T-helper 2 cell treated with Interferon-gamma antibody and Interleukin-4, amounts not matched to agents 100 ng/mL and 5 ng/mL, for 36 hours (primary cell): ENCODE results near the gene CD99L2. TPM values are rescaled to one million over a fixed set of nuclear protein-coding genes. Genes with fewer than 3 reads are reported as not detected.
"Not testable (repeated sequence)": the region's sequence is repeated elsewhere in the genome, so short reads cannot be mapped to it uniquely, and the experiment has no call there.

Experiments used
- intact Hi-C: fragments of 100-400 bp; cut with micrococcal nuclease; formaldehyde crosslinking; loops from one replicate; pipeline ENCODE4 v1.15.1; 2023
- total RNA-seq: library from RNA; stranded (reverse); gene quantifications from 2 replicates; pipeline ENCODE4 v1.2.3, GENCODE V29; 2022

The CD99L2 gene
- total RNA-seq, 1 donor from 2014 or later: 13.0 TPM

DNA sequence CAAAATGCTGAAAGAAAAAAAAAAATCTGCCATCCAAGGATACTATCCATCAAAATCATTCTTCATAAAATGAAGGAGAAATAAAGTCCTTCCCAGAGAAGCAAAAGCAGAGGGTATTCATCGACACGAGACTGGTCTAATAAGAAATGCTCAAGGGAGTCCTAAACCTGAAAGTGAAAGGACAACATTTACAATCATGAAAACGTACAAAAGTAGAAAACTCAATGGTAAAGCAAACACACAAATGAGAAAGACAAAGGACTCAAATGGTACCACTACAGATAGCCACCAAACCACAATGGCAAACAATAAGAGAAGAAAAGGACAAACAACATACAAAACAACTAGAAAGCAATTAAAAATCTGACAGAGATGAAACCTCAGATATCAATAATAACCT, 41.0 kb downstream of the CD99L2 start:
- intact Hi-C loops: no loop called here

- intact Hi-C loops: no loop called here
These were observed 41.7 kb downstream of the CD99L2 start for GRCh38 chrX:150856785-150857184.

GRCh38 chrX:150856101-150856500, 42.4 kb downstream of the CD99L2 start:
- intact Hi-C loops: no loop called here

DNA sequence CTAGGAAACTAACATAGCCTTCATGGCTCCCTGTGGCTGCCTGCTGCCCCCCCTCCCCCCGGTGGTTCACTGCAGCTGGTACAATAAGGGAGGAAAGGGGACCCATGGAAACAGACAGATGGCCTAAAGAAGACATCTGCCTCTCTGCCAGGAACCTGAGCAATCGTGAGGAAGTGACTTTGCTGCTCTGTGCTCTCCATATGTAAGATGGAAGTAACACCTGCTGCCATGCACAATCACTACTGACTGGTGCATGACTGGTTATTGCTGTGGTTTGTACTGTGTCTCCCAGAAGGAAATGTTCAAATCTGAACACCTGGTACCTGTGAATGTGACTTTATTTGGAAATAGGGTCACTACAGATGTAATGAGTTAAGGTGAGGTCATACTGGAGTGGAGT, 43.6 kb downstream of the CD99L2 start:
- intact Hi-C loops: no loop called here

- intact Hi-C loops: no loop called here
These were observed 48.3 kb downstream of the CD99L2 start for GRCh38 chrX:150849996-150850720.

- intact Hi-C loops: no loop called here
These were observed 49.0 kb downstream of the CD99L2 start for GRCh38 chrX:150849486-150849885.

DNA sequence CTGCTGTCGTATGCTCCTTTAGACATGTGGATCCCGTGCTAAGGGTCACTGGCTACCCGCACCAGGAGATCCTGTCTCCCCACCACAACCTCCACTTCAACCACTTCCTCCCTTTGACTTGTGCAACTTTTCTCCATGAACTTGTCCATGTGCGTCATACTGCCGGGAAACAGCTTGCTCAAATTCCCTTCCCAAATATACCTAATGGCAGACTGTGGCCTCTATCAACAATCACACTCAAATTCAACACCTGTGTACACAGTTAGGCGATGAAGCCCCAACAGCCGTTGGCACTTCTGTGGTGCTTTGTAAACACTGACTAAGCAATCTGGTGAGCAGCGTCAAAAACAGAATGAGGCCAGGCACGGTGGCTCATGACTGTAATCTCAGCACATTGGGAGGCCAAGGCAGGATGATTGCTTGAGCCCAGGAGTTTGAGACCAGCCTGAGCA, 49.5 kb downstream of the CD99L2 start:
- intact Hi-C loops: no loop called here

DNA sequence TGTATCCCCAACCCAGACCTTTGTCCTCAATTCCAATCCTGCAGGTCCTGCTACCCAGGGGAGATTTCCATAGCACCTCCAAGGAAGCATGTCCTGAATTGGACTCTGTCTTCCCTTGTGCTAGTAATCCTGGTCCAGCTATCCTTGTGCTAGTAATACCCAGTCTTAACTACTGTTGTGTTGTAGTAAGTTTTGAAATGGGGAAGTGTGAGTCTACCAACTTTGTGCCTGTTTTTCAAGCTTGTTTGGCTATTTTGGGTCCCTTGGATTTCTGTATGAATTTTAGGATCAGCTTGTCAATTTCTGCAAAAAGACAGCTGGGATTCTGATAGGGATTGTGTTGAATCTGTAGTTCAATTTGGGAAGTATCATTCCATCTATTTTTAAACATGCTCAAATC, 51.4 kb downstream of the CD99L2 start:
- intact Hi-C loops: no loop called here

- intact Hi-C loops: no loop called here
These were observed 52.3 kb downstream of the CD99L2 start for GRCh38 chrX:150846130-150846529.

- intact Hi-C loops: no loop called here
These were observed 53.4 kb downstream of the CD99L2 start for GRCh38 chrX:150845091-150845490.

DNA sequence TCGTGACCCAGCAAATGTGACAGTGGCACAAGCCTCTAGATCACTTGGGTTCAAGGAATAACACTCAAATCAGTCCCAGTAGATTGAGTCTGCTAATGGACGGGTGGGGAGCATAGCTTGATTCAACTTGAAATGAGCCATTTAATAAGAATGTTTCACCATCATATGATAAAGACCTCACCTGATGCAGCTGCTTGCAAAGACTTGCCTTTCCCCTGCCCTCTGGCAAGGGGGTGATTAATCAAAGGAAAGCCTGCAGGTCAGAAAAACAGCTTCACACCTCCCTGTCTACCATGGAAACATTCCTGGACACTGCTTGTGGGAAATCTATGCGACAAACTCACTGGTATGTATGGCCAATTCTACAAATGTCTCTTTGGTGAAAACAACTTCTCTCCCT, 54.5 kb downstream of the CD99L2 start:
- intact Hi-C loops: no loop called here

GRCh38 chrX:150842198-150842685, 56.2 kb downstream of the CD99L2 start:
- intact Hi-C loops: no loop called here

GRCh38 chrX:150841456-150842197, 56.8 kb downstream of the CD99L2 start:
- intact Hi-C loops: no loop called here

DNA sequence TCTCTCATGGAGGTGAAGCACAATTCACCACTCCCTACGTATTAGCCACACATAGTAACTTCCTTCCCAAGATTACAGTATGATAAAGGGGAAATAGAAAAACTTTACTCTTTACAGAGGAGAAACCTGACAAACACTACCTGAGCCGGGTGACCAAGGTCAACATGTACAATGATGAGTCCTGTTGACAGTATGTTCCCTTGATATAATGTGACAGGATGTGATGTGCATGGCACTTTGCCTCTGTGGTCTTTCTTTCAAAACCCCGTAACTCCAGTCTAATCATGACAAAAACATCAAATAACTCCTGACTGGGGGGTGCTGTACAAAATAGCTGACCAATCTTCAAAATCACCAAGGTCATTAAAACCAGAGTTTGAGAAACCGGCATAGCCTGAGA, 60.6 kb downstream of the CD99L2 start:
- intact Hi-C loops: loop anchor here (5.0 kb wide), 1 partner anchor 299 kb away; no protein-coding TSS in a partner anchor

- intact Hi-C loops: loop anchor here (5.0 kb wide), 1 partner anchor 303 kb away; no protein-coding TSS in a partner anchor
These were observed 63.8 kb downstream of the CD99L2 start for GRCh38 chrX:150834695-150835094.

GRCh38 chrX:150833454-150834056, 64.9 kb downstream of the CD99L2 start:
- intact Hi-C loops: no loop called here

DNA sequence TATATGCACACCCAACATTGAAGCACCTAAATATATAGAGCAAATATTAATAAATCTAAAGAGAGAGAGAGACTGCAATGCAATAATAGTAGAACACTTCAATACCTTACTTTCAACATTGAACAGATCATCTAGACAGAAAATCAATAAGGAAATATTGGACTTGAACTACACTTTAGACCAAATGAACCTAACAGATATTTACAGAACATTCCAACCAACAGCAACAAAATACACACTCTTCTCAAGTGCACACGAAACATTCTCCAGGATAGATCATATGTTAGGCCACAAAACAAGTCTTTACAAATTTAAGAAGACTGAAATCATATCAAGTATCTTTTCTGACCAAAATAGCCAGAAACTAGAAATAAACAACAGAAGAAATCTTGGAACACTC, 66.6 kb downstream of the CD99L2 start:
- intact Hi-C loops: no loop called here

DNA sequence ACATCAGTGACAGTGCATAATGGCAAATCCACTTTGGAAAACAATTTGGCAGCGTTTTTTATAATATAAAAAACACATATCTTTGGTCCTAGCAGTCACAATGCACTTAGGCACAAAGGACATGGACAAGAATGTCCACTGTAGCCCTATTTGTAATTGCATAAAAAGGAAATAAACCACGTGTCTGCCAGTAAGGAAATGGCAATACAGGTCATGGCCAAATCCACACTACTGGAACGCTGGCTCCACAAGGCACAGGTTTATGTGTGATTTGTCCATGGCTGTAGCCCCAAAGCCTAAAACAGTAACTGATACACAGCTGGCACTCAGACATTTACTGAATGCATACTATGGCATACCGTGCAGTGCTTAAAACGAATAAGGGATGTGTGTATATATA, 69.7 kb downstream of the CD99L2 start:
- intact Hi-C loops: no loop called here

DNA sequence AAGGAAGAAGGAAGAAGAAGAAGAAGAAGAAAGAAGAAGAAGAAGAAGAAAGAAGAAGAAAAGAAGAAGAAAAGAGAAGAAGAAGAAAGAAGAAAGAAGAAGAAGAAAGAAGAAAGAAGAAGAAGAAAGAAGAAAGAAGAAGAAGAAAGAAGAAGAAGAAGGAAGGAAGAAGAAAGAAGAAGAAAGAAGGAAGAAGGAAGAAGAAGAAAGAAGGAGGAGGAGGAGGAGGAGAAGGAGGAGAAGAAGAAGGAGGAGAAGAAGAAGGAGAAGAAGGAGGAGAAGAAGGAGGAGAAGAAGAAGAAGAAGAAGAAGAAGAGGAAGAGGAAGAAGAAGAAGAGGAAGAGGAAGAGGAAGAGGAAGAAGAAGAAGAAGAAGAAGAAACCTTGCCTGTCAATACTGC, 74.1 kb downstream of the CD99L2 start:
- intact Hi-C loops: not testable (repeated sequence)

DNA sequence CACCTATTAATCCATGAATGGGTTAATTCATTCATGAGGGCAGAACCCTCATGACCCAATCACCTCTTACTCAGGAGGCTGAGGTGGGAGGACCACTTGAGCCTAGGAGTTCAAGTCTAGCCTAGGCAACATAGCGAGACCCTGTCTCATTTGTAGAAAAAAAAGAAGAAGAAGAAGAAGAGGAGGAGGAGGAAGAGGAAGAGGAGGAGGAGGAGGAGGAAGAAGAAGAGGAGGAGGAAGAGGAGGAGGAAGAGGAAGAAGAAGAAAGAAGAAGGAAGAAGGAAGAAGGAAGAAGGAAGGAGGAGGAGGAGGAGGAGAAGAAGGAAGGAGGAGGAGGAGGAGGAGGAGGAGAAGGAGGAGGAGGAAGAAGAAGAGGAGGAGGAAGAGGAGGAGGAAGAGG, 74.6 kb downstream of the CD99L2 start:
- intact Hi-C loops: not testable (repeated sequence)

- intact Hi-C loops: no loop called here
These were observed 76.5 kb downstream of the CD99L2 start for GRCh38 chrX:150821971-150822370.

- intact Hi-C loops: no loop called here
These were observed 84.5 kb downstream of the CD99L2 start for GRCh38 chrX:150813922-150814321.
